Activated naive CD8-positive, alpha-beta T cell treated with anti-CD3 and anti-CD28 coated beads, Interleukin-2, amount 50 U/mL, for 24 hours (primary cell): ENCODE results near the gene ATP1A1.
A peak's percentile ranks its signal among the peaks of the same experiment; 100 is the strongest.

Source experiments
- ATAC-seq: fragments of 150-1000 bp; cut with Tn5 transposase; one replicate; pipeline ENCODE4 v1.10.0; 2021
- DNase-seq: peaks from one replicate; pipeline ENCODE4 v3.0.0; 2021
- H3K27ac Mint-ChIP-seq: one replicate; pipeline ENCODE4 v1.8.0; 2021; ENCODE audit warnings: mild to moderate bottlenecking, mixed read lengths
- H3K27me3 Mint-ChIP-seq: one replicate; pipeline ENCODE4 v1.8.0; 2021; ENCODE audit warnings: mixed read lengths
- H3K36me3 Mint-ChIP-seq: one replicate; pipeline ENCODE4 v1.8.0; 2021; ENCODE audit warnings: low read depth, mixed read lengths
- H3K4me1 Mint-ChIP-seq: one replicate; pipeline ENCODE4 v1.8.0; 2021; ENCODE audit warnings: mixed read lengths
- H3K4me3 Mint-ChIP-seq: one replicate; pipeline ENCODE4 v1.8.0; 2021; ENCODE audit warnings: mild to moderate bottlenecking, moderate library complexity, mixed read lengths
- H3K9me3 Mint-ChIP-seq: one replicate; pipeline ENCODE4 v1.8.0; 2021; ENCODE audit warnings: mixed read lengths

The ATP1A1 gene

DNA sequence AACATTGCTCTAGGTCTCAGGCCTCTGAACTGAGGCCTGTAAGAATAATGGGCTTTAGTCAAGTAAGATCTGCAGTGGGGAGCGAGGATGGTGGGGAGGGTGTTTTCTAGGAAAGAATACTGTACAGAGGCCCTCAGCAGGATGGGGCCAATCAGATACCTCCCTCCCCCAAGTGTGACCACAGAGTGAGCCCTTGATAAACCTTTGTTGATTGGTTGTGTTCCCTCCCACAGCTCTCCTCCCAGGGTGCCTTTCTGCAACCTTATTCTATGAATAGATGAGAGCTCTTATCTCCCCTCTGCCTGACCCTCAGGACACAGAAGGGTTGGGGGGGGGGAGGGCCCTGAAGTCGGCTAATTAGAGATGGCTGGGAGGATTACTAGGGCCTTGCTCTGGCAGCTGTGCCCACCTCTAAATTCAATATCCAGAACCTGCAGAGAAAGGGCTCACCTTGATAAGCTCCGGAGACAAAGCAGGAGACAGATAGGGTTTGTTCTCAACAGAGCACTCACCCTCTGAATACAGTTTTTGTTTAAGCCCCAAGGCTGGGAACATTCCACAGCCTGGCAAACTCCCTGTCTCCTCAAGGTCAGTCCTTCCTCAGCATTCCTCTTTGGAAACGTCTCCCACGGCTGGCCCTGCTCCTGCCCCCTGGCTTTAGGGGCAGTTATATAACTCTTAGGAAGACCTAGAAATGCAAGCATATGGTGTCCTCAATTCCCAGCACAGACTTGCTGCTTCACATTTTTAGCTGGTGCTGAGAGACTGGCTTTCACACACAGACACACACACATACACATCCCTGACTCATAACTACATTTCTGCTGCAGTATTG lies 42.9 kb downstream of the ATP1A1 start:
- H3K27ac Mint-ChIP-seq: no peak overlapping the region
- peaks cover 26% of the 10 kb centered on the region for H3K4me1 Mint-ChIP-seq
- H3K36me3 Mint-ChIP-seq: peaks cover 2% of the 10 kb centered on the region
- no peak for DNase-seq
- no peaks in the 10 kb centered on the region for H3K27me3 Mint-ChIP-seq
- no peak overlapping the region for H3K4me3 Mint-ChIP-seq
- H3K9me3 Mint-ChIP-seq: no peaks in the 10 kb centered on the region
- ATAC-seq: no peak

DNA sequence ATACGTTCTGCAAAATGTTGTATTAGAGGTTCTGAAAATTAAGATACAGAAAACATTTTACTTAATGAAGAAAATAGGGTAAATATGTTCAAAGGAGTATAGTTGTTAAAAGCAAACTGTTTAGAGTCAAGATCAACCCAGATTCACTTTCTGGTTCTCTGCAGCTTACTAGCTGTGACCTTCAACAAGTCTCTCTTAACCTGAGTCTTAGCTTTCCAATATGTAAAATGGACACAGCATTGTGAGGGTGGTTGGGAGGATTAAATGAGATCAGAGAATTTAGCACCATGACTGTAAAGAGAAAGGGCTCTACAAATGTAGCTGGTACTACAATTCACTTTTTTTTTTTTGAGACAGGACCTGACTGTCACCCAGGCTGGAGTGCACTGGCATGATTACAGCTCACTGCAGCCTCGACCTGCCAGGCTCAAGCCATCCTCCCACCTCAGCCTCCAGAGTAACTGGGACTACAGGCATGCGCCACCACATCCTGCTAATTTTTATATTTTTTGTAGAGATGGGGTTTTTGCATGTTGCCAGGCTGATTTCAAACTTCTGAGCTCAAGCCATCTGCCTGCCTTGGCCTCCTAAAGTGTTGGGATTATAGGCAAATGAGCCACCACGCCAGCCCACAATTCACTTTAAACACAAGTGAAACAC lies 43.9 kb downstream of the ATP1A1 start:
- peak overlapping the region; percentile 87 for H3K27ac Mint-ChIP-seq
- H3K4me1 Mint-ChIP-seq: peaks cover 26% of the 10 kb centered on the region
- no peaks in the 10 kb centered on the region for H3K9me3 Mint-ChIP-seq
- H3K36me3 Mint-ChIP-seq: peaks cover 2% of the 10 kb centered on the region
- ATAC-seq (no peak), DNase-seq (no peak)
- H3K4me3 Mint-ChIP-seq: peak overlapping the region; percentile 89
- H3K27me3 Mint-ChIP-seq: no peaks in the 10 kb centered on the region

DNA sequence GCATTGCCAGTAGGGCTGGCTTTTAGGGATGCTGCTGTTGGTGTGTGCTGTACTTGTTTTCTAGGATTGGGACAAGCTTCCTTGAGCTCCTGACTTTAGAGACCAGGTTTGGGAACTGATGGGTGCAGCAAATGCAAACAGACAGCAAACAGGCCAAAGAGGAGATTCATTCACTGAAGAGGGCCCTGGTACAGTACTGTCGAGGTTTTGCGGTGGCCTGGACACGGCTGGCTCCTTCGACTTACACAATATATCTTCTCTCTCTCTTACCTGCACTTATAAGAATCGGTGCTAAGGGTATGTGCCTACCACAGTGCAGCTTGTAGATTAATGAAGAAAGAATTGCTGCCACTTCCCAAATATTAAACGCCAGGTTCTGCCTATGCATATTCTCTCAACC lies 44.6 kb downstream of the ATP1A1 start:
- no peak for DNase-seq

DNA sequence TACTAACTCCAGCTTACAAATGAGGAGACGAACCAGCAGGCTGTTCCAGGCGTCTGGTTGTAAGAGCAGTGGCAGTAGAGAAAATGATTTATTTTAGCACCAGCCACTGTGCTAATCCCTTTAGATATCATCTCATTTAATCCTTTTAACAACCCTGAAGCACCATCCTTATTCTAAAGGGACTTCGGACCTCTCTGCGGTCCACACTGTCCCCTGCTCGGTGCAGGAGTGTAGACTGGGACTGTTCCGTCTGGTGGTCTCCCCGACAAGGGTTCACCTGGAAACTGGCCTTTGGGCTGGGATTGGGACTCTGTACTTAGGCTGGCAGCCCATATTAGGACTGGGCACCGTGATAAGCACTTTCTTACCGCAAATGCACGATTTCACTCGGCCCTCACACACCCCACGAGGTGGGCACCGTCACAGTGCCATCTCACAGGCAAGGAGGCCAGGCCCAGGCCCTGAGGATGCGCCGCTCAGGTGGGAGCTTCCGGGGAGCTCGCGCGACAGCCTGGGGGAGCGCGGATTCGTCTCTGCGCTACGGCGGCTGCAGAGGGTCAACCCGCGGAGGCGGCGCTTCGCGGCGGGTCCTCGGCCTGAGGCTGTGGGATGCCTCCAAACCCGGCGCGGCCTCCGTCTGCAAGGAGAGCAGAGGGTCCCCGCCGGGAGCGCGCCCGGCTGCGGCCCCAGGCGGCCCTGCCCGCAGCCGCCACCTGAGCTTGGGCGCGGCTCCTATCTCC lies 45.2 kb downstream of the ATP1A1 start:
- ATAC-seq (peak; percentile 96), DNase-seq (peak; percentile 90)
- H3K36me3 Mint-ChIP-seq: peaks cover 2% of the 10 kb centered on the region
- no peaks in the 10 kb centered on the region for H3K27me3 Mint-ChIP-seq
- H3K4me3 Mint-ChIP-seq: peak overlapping the region; percentile 89
- H3K4me1 Mint-ChIP-seq: peaks cover 26% of the 10 kb centered on the region
- no peaks in the 10 kb centered on the region for H3K9me3 Mint-ChIP-seq
- peak overlapping the region; percentile 87 for H3K27ac Mint-ChIP-seq

More for the DNA sequence above, 44.6 kb downstream of the ATP1A1 start:
- ATAC-seq: no peak
- H3K36me3 Mint-ChIP-seq: peaks cover 2% of the 10 kb centered on the region
- H3K4me1 Mint-ChIP-seq: peaks cover 26% of the 10 kb centered on the region
- H3K4me3 Mint-ChIP-seq: peak overlapping the region; percentile 89
- no peaks in the 10 kb centered on the region for H3K9me3 Mint-ChIP-seq
- peak overlapping the region; percentile 87 for H3K27ac Mint-ChIP-seq
- no peaks in the 10 kb centered on the region for H3K27me3 Mint-ChIP-seq

DNA sequence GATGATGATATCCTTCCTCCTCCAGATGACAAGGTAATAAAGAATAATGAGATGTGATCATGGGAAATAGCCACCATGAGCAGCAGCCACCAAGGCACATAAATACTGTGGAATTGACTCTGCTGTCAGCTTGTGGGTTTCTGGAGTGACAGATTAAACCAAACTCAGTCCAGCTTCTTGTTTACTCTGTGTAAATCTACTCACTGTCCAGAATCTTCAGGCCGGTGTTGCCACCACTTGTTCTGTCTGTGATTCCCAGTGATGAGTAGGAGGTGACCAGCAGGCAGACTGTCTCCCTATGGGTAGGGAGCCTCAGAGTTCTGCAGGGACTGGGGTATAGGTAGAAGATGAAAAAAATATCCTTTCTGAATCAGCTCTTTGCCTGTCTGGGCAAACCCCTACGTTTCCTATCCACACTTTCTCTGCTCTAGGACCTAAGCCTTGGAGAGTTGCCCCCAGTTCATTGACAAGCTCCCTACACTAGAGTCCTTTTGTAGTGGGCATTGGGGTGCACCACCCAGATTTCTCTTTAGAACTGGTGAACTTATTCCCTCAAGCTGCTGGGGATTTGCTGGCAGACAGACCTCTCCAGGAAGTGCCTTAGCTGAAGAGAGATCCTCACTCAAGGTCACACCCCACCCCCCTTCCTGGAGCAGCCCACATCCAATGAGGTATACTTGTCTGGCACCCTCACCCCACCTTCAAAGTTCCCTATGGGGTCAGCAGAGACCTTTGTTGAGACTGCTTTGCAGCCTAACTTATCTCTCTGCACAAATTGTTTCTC lies 47.6 kb downstream of the ATP1A1 start:
- Mint-ChIP-seq H3K36me3 (no peaks in the 10 kb centered on the region), H3K27me3 (no peaks in the 10 kb centered on the region), H3K4me3 (no peak overlapping the region), H3K27ac (no peak overlapping the region), H3K4me1 (peaks cover 26% of the 10 kb centered on the region), H3K9me3 (no peaks in the 10 kb centered on the region)
- DNase-seq (no peak), ATAC-seq (no peak)

DNA sequence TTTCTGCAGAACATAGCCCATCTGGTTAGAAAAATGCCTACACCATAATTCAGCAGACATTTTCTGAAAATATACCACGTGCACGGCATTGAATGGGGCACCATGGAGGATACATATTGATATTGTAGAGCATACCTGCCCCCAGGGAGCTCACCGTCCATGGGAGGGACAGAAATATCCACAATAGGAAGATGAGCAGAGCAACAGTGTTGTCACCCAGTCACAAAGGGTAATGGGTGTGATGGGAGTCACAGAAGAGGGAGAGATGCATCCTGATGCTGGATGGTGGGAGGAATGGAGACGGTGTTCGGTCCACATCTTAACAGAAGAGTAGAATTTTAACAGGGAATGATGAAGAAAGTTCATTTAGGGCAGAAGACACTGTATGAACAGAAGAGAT lies 51.4 kb downstream of the ATP1A1 start:
- no peaks in the 10 kb centered on the region for H3K27me3 Mint-ChIP-seq
- no peak for ATAC-seq

DNA sequence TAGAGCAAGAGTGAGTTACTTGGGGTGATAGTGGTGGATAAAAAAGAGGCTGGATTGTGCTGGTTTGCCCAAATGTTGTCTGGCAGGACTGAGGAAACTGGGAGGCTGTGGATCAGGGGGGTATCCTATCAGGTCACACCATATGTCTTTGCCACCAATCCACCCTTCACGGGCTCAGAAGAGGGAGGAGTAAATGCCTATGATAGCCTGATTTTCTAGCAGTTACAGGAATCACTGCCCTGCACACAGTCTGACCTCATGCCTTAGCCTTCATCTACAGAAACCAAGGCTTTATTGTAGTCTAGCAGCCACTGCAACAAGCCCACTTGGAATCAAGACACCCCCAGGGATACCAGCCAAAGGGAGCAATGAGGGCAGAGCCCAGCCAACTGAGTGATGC lies 51.8 kb downstream of the ATP1A1 start:
- no peak overlapping the region for H3K4me3 Mint-ChIP-seq
- H3K36me3 Mint-ChIP-seq: no peaks in the 10 kb centered on the region
- H3K9me3 Mint-ChIP-seq: no peaks in the 10 kb centered on the region
- H3K27ac Mint-ChIP-seq: no peak overlapping the region
- H3K27me3 Mint-ChIP-seq: no peaks in the 10 kb centered on the region
- H3K4me1 Mint-ChIP-seq: peaks cover 2% of the 10 kb centered on the region
- DNase-seq: no peak
- ATAC-seq: no peak

More for the DNA sequence above, 51.4 kb downstream of the ATP1A1 start:
- no peak overlapping the region for H3K27ac Mint-ChIP-seq
- H3K4me1 Mint-ChIP-seq: peaks cover 3% of the 10 kb centered on the region
- H3K9me3 Mint-ChIP-seq: no peaks in the 10 kb centered on the region
- H3K4me3 Mint-ChIP-seq: no peak overlapping the region
- no peak for DNase-seq
- no peaks in the 10 kb centered on the region for H3K36me3 Mint-ChIP-seq

DNA sequence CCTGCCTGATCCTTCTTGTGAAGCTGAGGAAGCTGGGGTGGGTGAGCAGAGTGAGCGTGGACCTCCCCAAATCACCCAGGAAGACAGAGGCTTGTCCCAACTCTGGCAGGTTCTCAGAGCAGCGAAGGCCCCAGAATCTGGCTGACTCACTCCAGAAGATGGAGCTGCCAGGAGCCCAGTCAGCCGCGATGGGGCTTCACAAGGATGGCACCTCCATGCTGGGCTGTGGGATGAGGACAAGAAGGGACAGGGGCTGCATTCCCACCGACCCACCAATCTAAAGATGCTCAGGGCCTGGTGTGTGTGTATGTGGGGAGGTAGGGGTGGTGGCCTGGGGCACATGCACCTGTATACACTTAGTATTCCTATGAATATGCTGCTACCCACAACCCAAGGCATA lies 52.9 kb downstream of the ATP1A1 start:
- Mint-ChIP-seq H3K27ac (no peak overlapping the region), H3K27me3 (no peaks in the 10 kb centered on the region), H3K4me1 (peaks cover 2% of the 10 kb centered on the region), H3K4me3 (no peak overlapping the region), H3K9me3 (no peaks in the 10 kb centered on the region), H3K36me3 (no peaks in the 10 kb centered on the region)
- DNase-seq (no peak), ATAC-seq (no peak)

DNA sequence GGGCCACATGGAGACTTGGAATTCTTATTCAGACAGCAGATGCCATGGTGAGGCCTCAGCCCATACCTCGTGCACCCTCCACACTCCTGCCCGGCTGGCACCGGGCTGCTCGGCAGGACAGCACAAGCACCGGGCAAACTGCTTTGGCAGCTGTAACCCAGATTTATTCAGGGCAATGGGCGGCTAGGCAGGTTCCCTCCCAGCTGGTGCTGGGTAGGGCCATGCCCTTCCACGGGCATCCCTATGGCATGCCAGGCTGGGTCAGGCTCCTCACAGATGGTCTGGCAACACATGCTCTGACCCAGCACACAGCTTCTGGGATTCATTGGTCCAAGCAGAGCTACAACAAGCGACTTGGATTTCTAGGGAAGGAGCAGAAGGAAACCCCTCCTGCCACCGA lies 53.4 kb downstream of the ATP1A1 start:
- H3K27me3 Mint-ChIP-seq: no peaks in the 10 kb centered on the region
- H3K36me3 Mint-ChIP-seq: no peaks in the 10 kb centered on the region

DNA sequence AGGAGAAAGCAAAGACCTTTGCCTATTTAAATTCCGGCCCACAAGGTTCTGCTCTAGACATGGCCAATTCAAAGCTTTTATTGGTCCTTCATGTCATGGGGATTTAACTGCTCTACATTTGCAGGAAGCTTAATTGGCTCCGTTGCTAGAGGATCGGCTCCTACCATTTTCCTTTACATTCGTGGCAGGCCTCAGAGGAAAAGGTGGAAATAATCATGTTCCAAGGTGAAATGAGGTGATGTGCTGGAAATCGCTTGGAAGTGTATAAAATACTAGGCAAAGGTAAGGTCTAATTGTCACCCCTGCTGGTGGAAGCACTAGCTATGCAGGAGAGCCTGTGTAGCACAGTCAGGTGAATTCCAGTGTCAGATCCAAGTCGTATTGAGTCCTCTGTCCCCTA lies 55.5 kb downstream of the ATP1A1 start:
- DNase-seq (no peak), ATAC-seq (no peak)
- no peak overlapping the region for H3K27ac Mint-ChIP-seq
- peaks cover 2% of the 10 kb centered on the region for H3K4me1 Mint-ChIP-seq
- no peaks in the 10 kb centered on the region for H3K9me3 Mint-ChIP-seq
- no peaks in the 10 kb centered on the region for H3K27me3 Mint-ChIP-seq
- no peak overlapping the region for H3K4me3 Mint-ChIP-seq
- H3K36me3 Mint-ChIP-seq: no peaks in the 10 kb centered on the region

More for the DNA sequence above, 53.4 kb downstream of the ATP1A1 start:
- Mint-ChIP-seq H3K9me3 (no peaks in the 10 kb centered on the region), H3K27ac (no peak overlapping the region), H3K4me1 (peaks cover 2% of the 10 kb centered on the region), H3K4me3 (no peak overlapping the region)
- DNase-seq (no peak), ATAC-seq (no peak)

DNA sequence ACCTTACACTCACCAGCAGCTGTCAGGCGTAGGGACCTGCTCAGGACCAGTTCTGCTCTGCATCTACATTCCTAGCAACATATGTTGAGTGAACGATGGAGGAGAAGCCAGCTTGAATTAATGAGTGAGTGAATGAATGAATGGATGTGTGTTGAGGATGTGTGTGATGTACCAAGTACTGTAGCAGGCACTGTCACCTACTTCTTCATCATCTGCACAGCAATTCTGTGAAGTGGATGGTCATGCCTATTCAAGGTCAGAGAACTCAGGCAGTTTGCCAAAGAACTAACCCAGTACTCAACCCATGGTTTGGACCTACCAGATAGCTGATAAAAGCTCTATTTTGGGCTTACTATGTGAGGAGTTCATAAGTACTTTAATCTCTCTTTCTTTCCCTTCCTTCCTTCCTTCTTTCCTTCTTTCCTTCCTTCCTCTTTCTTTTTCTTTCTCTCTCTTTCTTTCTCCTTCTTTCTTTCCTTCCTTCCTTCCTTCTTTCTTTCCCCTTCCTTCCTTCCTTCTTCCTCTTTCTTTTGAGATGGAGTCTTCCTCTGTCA lies 56.9 kb downstream of the ATP1A1 start:
- Mint-ChIP-seq H3K4me3 (no peak overlapping the region), H3K4me1 (peaks cover 2% of the 10 kb centered on the region), H3K27me3 (no peaks in the 10 kb centered on the region), H3K9me3 (no peaks in the 10 kb centered on the region), H3K27ac (no peak overlapping the region), H3K36me3 (no peaks in the 10 kb centered on the region)
- DNase-seq (no peak), ATAC-seq (no peak)

DNA sequence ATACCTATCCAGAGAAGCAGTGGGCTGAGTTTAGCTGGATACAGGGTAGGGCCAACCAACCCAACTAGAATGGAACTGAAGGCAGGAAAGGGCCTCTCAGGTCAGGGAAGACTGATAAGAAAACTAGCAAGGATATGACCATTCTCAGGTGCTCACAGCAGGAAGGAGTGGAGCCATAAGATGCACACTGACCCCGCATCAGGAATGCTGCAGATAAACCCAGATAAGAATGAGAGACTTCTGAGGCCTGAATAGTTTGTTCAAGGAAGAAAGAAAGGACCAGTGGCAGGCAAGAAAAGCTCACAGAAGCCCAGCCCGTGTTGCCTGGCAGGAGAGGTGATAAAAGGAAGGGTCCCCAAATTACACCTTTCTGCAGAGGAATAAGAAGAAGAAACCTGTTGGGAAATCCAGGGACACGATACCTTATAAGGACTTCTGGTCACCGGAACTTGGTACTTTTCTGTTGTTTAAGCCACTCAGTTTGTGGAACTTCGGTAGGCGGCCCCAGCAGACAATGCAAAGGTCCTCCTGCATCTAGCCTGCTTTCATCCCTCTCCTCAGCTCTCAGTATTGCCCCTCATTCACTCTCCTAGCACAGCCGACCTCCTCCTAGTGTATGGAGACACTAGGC lies 58.9 kb downstream of the ATP1A1 start:
- DNase-seq (no peak), ATAC-seq (no peak)
- Mint-ChIP-seq H3K4me1 (no peaks in the 10 kb centered on the region), H3K27ac (no peak overlapping the region), H3K9me3 (no peaks in the 10 kb centered on the region), H3K27me3 (no peaks in the 10 kb centered on the region), H3K4me3 (no peak overlapping the region), H3K36me3 (no peaks in the 10 kb centered on the region)

DNA sequence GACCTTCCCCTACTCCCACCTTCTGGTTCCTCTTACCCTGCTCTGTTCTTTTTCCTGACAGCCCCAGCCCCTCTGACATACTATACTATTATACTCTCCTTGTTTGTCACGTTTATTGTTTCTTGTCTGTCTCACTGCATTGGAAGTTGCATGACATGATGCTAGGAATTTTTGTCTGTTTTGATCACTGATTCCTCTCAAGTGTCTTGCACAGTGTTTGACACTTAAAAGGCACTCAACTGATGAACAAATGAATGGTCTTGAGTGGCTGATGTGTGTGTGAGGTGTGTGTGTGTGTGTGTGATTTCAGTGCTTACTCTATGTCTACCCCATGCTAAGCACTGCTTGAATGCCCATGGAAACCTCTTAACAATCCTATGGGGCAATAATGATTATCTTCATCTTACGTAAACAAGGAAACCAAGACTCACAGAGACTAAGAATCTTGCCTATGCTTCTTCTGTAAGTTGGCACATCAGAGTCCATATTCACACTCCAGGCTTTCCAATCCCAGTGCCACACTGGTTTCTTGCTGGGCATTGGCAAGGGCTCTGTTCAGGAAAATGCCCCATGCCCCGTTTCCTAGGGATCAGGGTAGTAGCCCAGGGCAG lies 59.7 kb downstream of the ATP1A1 start:
- H3K27me3 Mint-ChIP-seq: no peaks in the 10 kb centered on the region
- H3K36me3 Mint-ChIP-seq: no peaks in the 10 kb centered on the region
- no peak for ATAC-seq
- DNase-seq: no peak
- H3K9me3 Mint-ChIP-seq: no peaks in the 10 kb centered on the region
- no peaks in the 10 kb centered on the region for H3K4me1 Mint-ChIP-seq
- no peak overlapping the region for H3K4me3 Mint-ChIP-seq
- H3K27ac Mint-ChIP-seq: no peak overlapping the region
